NT2/D1 (cell line): ENCODE measurements around the gene WDR7.

ENCODE experiments used
- YY1 ChIP-seq: IDR thresholded peaks from 2 replicates; pipeline ENCODE4 v1.6.1; 2011; ENCODE audit not compliant: insufficient read length, insufficient read depth
- ZNF274 ChIP-seq: IDR thresholded peaks from 2 replicates; pipeline ENCODE4 v1.6.1; 2011; ENCODE audit warnings: mild to moderate bottlenecking, low read depth, low read length

GRCh38 chr18:56615738-56616520, 35.2 kb upstream of the WDR7 start:
- TF ChIP-seq ZNF274, result no peak
- TF ChIP-seq YY1, result no peak
